ENCODE measurements around the gene GALNT11.
"Not testable (repeated sequence)": the region's sequence is repeated elsewhere in the genome, so short reads cannot be mapped to it uniquely, and the experiment has no call there.

Gene GALNT11

DNA sequence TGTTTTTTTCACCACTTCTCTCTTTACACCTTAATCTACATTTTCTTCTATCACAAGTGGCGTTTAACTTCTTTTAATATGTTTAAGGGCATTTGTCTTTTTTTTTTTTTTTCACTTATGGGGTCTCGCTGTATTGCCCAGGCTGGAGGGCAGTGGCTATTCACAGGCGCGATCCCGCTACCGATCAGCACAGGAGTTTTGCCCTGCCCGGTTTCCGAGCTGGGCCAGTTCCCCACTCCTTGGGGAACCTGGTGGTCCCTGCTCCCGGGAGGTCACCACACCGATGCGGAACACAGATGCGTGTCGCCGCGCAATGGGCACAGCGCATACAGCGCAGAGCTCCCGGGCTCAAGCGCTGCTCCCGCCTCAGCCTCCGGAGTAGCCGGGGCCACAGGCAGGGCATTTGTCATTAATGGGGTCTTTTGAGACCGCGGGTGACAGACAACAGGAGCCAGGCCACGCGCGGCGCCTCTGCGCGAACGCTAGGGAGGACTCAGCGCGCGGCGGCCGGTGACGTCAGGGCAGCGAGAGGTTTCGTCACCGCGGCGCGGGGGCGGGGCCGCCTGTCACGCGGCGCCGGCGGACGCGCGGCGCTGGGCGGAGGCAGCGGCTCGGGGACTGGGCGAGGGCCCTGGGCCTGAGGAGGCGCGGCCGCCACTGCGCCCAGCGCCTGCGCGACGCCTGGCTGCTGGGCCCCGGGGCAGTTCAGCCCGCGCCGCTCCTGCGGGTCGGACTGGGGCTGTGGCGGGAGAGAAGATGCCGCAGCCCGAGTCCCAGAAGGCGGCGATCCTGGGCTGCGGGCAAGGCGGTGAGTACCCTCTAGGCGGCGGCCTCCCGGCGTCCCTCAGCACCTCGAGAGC, at the start of gene GALNT11:
Gene GALNT11 (plus strand): TSS at position 598 of the 860 bp plus-strand sequence. CDS start 68,554 bp downstream, outside the sequence.
- DNase-seq (ENCODE audit: low spot score), result peak; percentile 98

- DNase-seq (ENCODE audit: low spot score), result no peak
These were observed 46.9 kb upstream of the GALNT11 start for GRCh38 chr7:151978616-151979015.

- no peak for DNase-seq (ENCODE audit: low spot score)
These were observed 44.3 kb upstream of the GALNT11 start for GRCh38 chr7:151981223-151981622.

DNA sequence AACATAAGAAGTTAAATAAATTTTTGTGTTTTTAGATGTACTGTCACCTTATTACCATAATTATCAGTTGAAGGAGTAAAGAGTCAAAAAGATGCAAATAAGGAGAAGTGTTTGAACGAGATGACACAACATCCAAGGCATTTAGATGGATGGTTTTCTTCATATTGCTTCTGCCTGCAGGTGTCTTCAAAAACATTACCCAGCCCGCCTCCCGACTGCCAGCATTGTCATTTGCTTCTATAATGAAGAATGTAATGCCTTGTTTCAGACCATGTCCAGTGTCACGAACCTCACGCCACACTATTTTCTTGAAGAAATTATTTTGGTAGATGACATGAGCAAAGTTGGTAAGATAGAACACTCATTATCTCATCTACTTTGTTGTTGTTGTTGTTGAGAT, 42.7 kb upstream of the GALNT11 start:
- no peak for DNase-seq (ENCODE audit: low spot score)

DNA sequence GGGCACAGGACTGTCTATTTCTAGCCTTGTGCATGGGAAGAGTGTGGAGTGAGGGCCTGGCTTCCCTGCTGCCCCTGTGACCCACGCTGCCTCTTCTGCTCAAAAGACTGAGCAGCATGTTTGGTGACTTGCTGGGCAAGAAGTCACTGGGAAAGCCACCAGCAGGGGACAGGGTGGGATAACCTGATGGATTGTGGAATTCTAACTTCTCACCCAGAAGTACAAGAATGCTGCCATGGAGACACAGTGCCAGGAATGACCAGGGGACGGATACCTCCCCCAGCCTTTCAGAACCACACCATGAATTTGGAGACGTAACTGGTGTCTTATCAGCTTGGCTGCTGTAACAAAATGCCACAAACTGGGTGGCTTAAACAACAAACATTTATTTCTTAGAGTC, 40.9 kb upstream of the GALNT11 start:
- DNase-seq (ENCODE audit: low spot score), result no peak

DNA sequence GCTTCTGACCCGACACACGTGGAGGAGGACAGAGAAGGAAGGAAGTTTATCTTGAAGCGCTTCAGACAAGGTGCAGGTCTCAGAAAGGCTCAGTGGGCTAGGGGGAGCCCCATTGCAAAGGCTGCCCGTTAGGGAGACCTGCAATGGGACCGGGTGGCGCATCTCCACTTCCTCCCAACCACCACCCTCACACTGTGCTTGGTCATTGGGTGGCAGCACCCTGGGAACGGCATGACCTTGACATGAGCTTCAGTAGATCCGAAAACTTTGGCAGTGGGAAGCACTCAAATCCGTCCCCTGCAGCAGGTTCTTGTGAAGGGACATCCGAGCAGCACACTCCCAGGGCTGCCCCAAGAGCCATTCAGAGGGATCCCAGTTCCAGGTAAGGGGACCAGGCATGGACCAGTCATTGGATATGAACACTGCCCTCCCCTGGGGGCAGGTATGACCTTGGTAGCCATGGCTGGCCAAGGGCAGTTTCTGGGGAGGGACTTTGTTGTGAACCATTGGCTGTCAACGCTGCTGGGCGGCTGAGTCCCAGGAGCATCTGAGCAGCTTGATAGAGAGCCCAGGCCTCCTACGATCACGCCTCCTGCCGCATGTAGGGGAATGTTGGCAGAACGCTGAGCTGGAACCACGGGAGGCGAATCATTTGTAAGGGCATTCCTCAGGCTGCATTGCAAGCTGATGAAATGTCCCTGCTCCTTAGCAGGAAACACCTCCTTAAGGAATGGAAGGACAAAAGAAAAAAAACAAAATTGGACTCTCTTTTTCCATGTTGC, 37.5 kb upstream of the GALNT11 start:
- DNase-seq (ENCODE audit: low spot score), result no peak

- peak; percentile 61 for DNase-seq (ENCODE audit: low spot score)
These were observed 33.1 kb upstream of the GALNT11 start for GRCh38 chr7:151992375-151992774.

- no peak for DNase-seq (ENCODE audit: low spot score)
These were observed 31.3 kb upstream of the GALNT11 start for GRCh38 chr7:151993977-151994676.

DNA sequence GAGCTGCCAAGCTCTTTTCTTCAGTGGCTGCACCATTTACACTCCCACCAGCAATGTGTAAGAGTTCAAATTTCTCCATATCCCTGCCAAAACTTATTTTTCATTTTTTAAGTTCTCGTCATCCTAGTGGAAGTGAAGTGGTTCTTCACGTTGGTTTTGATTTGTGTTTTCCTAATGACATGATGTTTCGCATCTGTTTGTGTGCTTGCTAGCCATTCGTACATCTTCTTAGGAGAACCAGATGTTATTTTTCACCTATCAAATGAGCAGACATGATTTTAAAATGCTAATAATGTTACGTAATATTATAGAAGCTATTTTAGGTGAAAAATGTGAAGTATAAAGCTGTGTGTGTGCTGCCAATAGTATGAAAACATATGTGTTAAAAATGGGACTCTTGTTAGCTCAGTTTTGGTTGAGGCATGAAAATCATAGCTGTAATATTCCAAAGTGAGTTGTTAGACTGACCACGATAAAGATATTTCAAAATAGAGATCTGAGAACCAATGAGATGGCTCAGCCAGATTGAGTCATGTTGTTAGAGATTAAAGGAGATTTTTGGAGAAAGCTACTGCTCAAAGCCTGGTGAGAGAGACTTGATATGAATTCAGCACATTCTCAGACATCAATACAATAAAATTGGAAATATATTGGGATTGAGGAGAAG, 25.9 kb upstream of the GALNT11 start:
- no peak for DNase-seq (ENCODE audit: low spot score)

DNA sequence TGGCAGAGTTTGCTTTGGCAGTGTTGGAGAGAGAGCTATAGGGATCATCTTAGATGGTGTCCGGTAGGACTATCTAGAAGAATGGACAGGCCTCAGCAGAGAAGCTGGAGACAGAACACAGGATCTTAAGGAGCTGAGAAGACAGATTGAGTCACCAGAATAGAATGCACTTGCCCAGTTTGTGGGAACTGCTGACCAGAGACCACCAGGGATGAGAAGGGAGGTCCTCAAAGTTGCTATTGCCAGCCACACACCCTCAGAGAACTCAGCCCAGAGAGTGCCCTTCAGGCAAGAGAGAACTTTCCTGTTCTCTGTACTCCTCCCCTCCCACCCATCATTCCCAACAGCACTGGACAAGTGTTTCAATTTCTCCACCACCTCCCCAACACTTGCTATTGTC, 25.3 kb upstream of the GALNT11 start:
- no peak for DNase-seq (ENCODE audit: low spot score)

GRCh38 chr7:152006336-152006735, 19.1 kb upstream of the GALNT11 start:
- DNase-seq (ENCODE audit: low spot score), result no peak

GRCh38 chr7:152011860-152012259, 13.6 kb upstream of the GALNT11 start:
- no peak for DNase-seq (ENCODE audit: low spot score)

DNA sequence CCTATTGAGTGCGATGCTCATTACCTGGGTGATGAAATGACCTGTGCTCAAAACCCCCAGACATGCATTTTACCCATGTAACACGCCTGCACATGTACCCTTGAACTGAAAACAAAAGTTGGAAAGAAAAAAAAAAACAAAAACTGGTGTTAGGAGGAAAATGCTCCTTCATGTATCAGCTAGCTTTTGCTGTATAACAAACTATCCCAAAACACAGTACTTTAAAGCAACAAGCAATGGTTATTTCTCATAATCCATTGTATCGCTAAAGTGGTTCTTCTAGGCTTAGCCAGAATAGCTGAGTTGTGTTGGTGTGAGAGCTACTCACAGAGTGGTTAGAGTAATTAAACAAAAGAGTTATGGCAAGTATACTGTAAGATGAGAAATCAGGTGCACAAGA, 12.2 kb upstream of the GALNT11 start:
- DNase-seq (ENCODE audit: low spot score), result no peak

DNA sequence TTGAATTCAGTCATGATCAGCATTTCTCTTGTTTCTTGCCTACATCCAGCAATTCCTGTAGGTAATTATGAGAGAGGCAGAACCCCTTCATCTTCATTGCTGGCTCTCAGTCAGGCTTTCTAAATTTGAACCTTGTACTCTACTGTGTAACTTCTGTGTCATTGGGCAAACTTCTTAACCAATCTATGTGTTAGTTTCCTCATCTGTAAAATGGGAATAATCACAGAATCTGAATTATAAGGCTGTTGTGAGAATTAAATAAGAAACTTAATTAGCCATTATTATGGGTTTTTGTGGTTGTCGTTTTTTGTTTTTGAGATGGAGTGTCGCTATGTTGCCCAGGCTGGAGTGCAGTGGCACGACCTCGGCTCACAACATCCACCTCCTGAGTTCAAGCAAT, 11.5 kb upstream of the GALNT11 start:
- no peak for DNase-seq (ENCODE audit: low spot score)

GRCh38 chr7:152014722-152015121, 10.8 kb upstream of the GALNT11 start:
- no peak for DNase-seq (ENCODE audit: low spot score)

DNA sequence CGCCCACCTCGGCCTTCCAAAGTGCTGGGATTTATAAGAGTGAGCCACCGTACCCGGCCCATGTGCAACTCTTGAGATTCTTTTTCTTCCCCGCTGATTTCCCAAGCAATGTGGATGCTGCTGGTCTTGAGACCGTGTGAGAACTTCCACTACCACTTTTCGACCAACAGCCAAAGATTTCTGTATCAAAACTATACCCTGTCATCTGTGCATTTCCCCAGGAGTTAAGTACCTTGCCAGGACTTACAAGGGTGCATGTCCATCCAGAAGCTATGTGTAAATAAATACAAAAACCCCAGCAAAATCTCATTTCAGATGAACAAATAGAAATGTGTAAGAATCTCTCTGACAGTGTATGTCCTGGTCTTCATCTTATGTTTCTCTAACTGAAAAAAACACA, 9.9 kb upstream of the GALNT11 start:
- no peak for DNase-seq (ENCODE audit: low spot score)

DNA sequence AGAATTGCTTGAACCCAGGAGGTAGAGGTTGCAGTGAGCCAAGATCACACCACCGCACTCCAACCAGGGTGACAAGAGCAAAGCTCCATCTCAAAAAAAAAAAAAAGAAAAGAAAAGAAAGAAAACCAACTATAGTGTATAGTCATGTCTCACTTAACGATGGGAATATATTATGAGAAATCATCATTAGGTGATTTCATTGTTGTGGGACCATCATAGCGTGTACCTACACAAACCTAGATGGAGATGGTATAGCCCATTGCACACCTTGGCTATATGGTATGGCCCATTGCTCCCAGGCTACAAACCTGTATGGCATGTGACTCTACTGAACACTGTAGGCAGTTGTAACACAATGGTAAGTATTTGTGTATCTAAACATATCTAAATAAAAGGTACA, 8.5 kb upstream of the GALNT11 start:
- DNase-seq (ENCODE audit: low spot score), result no peak

DNA sequence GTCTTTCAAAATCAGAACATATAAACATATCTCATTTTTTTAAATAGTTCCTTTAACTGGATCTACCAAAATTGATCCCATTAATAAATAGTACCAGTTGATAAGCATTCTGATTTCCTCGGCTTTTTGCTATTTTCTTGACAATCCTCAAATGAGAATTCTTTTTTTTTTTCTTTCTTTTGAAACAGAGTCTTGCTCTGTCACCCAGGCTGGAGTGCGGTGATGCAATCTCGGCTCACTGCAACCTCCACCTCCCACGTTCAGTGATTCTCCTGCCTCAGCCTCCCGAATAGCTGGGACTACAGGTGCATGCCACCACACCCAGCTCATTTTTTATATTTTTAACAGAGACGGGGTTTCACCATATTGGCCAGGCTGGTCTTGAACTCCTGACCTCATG, 7.8 kb upstream of the GALNT11 start:
- DNase-seq (ENCODE audit: low spot score), result not testable (repeated sequence)

- DNase-seq (ENCODE audit: low spot score), result not testable (repeated sequence)
These were observed 3.7 kb upstream of the GALNT11 start for GRCh38 chr7:152021740-152022139.

DNA sequence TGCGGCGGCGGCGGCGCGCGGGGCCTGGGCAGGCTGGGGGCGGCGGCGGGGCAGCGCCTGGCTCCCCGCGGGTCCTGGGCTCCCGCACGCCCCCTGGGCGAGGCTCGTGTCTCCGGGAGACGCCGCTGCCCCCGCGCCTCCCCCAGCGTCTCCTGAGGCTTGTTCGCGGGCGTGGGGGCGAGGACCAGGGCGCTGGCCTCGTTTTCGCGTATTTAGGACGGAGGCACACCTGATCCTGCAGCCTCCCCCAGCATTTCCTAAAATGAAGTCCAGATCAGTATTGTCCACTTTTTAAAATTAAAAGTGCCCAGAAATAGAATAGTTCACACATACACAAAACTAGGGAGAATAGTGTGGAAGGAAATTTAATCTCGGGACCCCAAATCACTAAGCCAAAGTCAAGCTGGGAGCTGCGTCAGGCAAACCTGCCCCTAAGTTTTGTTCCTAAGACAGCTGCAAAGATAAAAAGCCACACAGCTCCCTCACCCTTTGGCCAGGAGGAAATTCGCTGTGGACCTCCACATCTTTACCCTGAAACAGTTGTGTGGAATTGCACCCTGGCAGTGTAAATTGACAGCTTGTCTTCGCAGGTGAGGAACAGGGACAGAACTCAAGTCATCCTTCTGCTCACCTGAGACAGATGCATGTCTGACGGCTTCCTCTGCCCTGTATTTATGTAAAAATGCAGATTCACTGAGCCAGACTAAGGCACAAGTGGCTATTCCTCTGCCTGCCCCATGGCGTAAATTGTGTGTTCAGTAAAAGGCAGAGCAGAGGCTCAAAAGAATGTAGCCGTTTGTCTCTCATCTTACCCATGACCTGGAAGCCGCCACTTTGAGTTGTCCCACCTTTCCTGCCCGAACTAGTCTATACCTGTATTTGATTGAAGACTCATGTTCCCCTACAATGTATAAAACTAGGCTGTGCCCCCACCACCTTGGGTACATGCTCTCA, 740 bp downstream of the GALNT11 start:
- DNase-seq (ENCODE audit: low spot score), result no peak
